GM18526 (cell line): Measurements from ENCODE around the gene KRT73.

Source experiments
- POLR2A ChIP-seq: IDR thresholded peaks from 3 replicates; pipeline ENCODE4 v1.6.1; 2011; ENCODE audit not compliant: insufficient read length; ENCODE audit errors: extremely low read depth

The KRT73 gene

GRCh38 chr12:52578469-52578868 is 39.9 kb downstream of the KRT73 start:
- TF ChIP-seq POLR2A: no peak

- TF ChIP-seq POLR2A: no peak
Observed at GRCh38 chr12:52577316-52577715, 41.0 kb downstream of the KRT73 start.

- no peak for TF ChIP-seq POLR2A
Observed at GRCh38 chr12:52575948-52576347, 42.4 kb downstream of the KRT73 start.

DNA sequence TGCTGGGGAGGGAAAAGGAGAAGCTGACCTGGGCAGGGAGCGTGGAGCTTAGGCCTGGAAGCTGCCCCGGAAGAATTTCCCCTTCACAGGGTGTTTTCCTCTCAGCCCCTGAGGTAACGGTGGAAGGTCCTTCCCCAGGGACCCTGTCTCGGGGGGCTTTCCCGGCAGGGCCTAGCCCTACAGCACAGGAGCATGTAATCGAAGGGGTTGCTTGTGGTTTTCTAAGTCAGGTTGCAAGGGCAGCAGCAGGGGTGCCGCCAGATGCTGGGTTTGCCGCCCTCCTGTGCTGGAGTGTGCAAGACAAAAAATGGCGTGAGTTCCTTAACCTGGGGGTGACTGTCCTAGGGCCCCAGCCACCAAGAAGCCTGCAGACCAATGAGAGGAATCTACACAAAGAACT is 43.1 kb downstream of the KRT73 start:
- no peak for TF ChIP-seq POLR2A

DNA sequence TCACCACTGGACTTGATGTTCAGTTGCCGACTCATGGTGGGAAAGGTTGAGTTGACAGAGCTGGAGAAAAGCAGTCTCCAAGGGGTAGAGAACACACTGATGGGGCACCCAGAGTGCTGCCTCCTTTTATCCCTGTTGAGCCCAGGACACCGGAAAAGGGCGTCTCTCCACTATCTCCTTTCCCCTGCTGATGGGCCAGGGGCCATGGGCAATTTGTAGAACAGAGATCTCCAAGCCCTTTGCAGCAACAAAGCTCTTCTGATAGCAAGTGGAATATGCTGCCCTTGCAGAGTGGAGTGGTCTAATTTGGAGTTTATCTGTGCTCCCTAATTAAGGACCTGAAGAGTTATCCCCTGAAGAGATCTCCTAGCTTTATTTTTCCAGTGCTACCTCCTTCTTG is 44.6 kb downstream of the KRT73 start, which contains the start of gene KRT74:
Gene KRT74, minus strand, starts transcription at position 101 of the 400 bp plus-strand sequence. Its CDS starts 66 bp downstream, at position 35.
- no peak for TF ChIP-seq POLR2A

DNA sequence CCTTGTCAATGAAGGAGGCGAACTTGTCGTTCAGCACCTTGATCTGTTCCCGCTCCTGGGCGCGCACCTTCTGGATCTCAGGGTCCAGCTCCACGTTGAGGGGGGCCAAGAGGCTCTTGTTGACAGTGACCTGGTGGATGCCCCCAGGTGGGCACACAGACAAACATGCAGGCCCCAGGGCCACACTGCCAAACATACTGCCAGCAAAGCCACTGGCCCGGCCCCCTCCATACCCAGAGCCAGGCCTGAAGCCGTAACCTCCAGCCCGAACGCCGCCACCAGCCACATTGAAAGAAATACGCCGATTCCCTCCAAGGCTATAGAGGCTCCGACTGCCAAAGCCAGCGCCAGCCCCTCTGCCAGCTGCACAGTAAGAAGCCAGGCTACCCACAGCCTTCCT is 45.1 kb downstream of the KRT73 start:
- TF ChIP-seq POLR2A: no peak

- no peak for TF ChIP-seq POLR2A
Observed at GRCh38 chr12:52570511-52570910, 47.8 kb downstream of the KRT73 start.

DNA sequence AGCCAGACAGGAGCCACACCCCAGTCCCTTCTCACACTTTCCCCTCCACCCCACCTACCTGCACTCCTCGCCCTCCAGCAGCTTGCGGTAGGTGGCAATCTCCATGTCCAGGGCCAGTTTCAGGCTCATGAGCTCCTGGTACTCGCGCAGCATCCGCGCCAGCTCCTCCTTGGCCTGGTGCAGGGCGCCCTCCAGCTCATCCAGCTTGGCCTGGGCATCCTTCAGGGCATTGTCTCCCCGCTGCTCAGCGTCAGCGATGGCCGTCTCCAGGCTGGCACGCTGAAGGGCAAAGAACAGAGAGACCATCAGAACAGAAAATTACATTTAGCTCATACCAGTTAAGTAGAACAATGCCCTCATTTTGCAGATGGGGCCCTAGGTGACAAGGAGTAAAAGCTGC is 50.2 kb downstream of the KRT73 start:
- no peak for TF ChIP-seq POLR2A

- TF ChIP-seq POLR2A: no peak
Observed at GRCh38 chr12:52566847-52567291, 51.5 kb downstream of the KRT73 start.

- TF ChIP-seq POLR2A: no peak
Observed at GRCh38 chr12:52564582-52564981, 53.8 kb downstream of the KRT73 start.

GRCh38 chr12:52561880-52562449 is 56.4 kb downstream of the KRT73 start:
- TF ChIP-seq POLR2A: no peak

DNA sequence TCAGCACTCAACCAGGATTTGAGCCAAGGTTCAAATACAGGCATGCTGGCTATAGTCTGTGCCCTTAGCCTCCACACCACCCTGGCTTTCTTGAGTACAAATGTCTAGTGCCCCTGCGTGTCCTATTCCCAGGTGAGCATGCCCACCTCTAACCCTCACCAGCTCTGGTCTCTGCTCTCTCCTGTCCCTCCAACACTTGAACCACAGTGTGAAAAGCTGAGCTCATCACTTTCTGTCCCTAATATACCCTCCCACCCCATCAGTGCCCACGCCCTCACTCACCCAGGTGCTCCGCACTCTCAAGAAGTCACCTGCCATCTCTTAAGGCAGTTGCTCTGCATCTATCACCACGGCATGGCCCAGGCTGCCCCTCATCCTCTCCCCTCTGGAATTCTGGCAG is 58.4 kb downstream of the KRT73 start:
- no peak for TF ChIP-seq POLR2A

DNA sequence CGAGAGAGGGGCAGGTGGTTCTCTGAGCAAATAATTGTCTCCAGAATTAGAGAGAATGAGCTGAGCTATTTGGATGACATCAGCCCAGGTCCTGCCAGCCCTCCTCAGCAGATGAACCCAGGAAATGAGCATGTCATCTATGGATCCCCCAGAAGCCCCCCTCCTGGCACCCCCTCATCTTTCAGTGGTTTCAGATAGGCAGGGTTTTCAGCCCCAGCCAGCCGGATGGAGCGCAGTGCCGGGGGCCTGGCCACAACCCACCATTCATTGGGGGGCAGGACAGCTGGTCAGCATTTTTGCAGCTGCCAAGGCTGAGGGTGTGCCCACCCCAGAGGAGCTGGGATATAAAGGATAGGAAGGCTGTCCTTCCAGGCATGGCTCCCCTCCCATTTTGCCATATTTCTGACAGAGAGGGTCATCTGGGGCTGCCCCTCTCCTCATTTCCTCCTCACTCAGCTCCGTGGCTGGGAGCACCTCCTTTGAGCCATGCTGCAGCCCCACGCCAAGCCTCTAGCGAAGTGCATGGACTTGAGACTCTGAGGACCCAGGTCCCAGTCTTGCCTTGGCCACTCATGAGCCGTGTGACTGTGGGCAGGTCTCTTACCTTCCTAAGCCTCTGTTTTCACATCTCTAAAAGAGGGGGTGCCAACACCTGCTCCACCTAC is 59.4 kb downstream of the KRT73 start:
- no peak for TF ChIP-seq POLR2A
